Subcutaneous abdominal adipose tissue (tissue), 5 donors: ENCODE measurements around the gene UGT1A10.

Experiments used
- H3K27ac ChIP-seq: one replicate; pipeline ENCODE4 v1.7.0; 2013; ENCODE audit warnings: low read depth, mild to moderate bottlenecking, inconsistent platforms, low read length, moderate library complexity
- H3K27me3 ChIP-seq, 5 donors: one replicate each; pipeline ENCODE4 v1.7.0; 2013; ENCODE audit warnings: low read length in 5 of 5, inconsistent platforms in 1 of 5; ENCODE audit not compliant: control insufficient read depth in 5 of 5, insufficient read depth in 4 of 5
- H3K36me3 ChIP-seq, 5 donors: one replicate each; pipeline ENCODE4 v1.7.0; 2013; ENCODE audit warnings: low read length in 5 of 5; ENCODE audit not compliant: control insufficient read depth in 5 of 5, insufficient read depth in 5 of 5
- H3K4me1 ChIP-seq, 5 donors: one replicate each; pipeline ENCODE4 v1.7.0; 2013; ENCODE audit warnings: low read length in 5 of 5, mild to moderate bottlenecking in 3 of 5, moderate library complexity in 1 of 5; ENCODE audit not compliant: control insufficient read depth in 5 of 5, insufficient read depth in 5 of 5
- H3K4me3 ChIP-seq, 5 donors: one replicate each; pipeline ENCODE4 v1.7.0; 2013; ENCODE audit warnings: low read length in 5 of 5, low read depth in 1 of 5
- H3K9ac ChIP-seq, 5 donors: one replicate each; pipeline ENCODE4 v1.7.0; 2013; ENCODE audit warnings: low read length in 5 of 5, mild to moderate bottlenecking in 4 of 5, moderate library complexity in 3 of 5
- H3K9me3 ChIP-seq, 5 donors: one replicate each; pipeline ENCODE4 v1.7.0; 2013; ENCODE audit warnings: low read length in 5 of 5; ENCODE audit not compliant: control insufficient read depth in 5 of 5
- donor health status: healthy.
- donor health status: healthy.
- donor health status: healthy.
- donor health status: healthy.
- donor health status: healthy.

UGT1A10 gene

DNA sequence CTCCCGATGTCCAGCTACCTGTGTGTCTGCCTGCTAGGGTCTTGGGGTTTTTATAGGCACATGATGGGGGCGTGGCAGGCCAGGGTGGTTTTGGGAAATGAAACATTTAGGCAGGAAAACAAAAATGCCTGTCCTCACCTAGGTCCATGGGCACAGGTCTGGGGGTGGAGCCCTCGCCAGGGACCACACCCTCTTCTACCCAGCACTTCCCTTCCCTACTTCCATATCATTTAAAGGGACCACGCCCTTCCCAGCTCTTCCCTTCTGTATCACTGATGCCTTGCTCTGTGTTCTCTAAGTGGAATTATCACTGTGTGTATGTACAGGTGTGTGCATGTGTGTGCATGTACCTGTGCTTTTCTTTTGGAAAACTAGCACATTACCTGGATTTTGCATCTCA is 130.2 kb downstream of the UGT1A10 start:
- H3K4me3 ChIP-seq, result no peak overlapping the region
- no peaks in the 10 kb centered on the region for H3K9me3 ChIP-seq
- no peak overlapping the region for H3K9ac ChIP-seq
- peaks cover 0 to 8% (median 3%) of the 10 kb centered on the region in 5 donors for H3K27me3 ChIP-seq
- no peaks in the 10 kb centered on the region for H3K36me3 ChIP-seq
- no peak overlapping the region for H3K27ac ChIP-seq
- no peaks in the 10 kb centered on the region for H3K4me1 ChIP-seq

DNA sequence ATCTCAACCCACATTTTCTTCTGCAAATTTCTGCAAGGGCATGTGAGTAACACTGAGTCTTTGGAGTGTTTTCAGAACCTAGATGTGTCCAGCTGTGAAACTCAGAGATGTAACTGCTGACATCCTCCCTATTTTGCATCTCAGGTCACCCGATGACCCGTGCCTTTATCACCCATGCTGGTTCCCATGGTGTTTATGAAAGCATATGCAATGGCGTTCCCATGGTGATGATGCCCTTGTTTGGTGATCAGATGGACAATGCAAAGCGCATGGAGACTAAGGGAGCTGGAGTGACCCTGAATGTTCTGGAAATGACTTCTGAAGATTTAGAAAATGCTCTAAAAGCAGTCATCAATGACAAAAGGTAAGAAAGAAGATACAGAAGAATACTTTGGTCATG is 131.8 kb downstream of the UGT1A10 start:
- Histone ChIP-seq H3K9me3 (no peaks in the 10 kb centered on the region), H3K4me1 (no peaks in the 10 kb centered on the region), H3K27me3 (peaks cover 0 to 8% (median 3%) of the 10 kb centered on the region in 5 donors), H3K9ac (no peak overlapping the region), H3K36me3 (no peaks in the 10 kb centered on the region), H3K27ac (no peak overlapping the region), H3K4me3 (no peak overlapping the region)

DNA sequence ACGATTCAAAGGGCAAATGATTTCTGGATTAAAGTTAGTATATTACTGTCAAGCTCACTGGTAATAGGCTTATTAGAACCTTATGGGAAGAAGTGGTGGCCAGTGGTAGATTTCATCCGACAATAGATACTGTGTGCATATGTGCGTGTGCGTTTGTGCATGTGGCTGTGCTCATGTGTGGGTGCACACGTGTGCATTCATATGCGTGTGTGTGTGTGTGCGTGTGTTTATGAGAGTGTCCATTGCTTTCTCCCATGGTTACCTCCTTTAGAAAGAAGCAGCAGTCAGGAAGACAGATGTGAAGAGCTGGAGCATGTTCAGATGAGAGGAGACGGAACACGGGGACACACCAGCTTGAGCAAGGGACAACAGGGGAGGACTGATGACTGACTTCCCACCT is 133.0 kb downstream of the UGT1A10 start:
- Histone ChIP-seq H3K9me3 (no peaks in the 10 kb centered on the region), H3K9ac (no peak overlapping the region)

DNA sequence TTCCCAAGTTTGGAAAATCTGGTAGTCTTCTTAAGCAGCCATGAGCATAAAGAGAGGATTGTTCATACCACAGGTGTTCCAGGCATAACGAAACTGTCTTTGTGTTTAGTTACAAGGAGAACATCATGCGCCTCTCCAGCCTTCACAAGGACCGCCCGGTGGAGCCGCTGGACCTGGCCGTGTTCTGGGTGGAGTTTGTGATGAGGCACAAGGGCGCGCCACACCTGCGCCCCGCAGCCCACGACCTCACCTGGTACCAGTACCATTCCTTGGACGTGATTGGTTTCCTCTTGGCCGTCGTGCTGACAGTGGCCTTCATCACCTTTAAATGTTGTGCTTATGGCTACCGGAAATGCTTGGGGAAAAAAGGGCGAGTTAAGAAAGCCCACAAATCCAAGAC is 135.9 kb downstream of the UGT1A10 start:
- Histone ChIP-seq H3K27ac (no peak overlapping the region), H3K4me1 (no peaks in the 10 kb centered on the region), H3K9me3 (peaks cover 3 to 9% (median 5%) of the 10 kb centered on the region in 5 donors), H3K27me3 (peaks cover 0 to 4% (median 3%) of the 10 kb centered on the region in 5 donors), H3K9ac (no peak overlapping the region), H3K4me3 (no peak overlapping the region), H3K36me3 (no peaks in the 10 kb centered on the region)

More for the DNA sequence above, 133.0 kb downstream of the UGT1A10 start:
- H3K4me1 ChIP-seq, result no peaks in the 10 kb centered on the region
- no peak overlapping the region for H3K27ac ChIP-seq
- H3K36me3 ChIP-seq, result no peaks in the 10 kb centered on the region
- peaks cover 0 to 8% (median 3%) of the 10 kb centered on the region in 5 donors for H3K27me3 ChIP-seq
- no peak overlapping the region for H3K4me3 ChIP-seq

DNA sequence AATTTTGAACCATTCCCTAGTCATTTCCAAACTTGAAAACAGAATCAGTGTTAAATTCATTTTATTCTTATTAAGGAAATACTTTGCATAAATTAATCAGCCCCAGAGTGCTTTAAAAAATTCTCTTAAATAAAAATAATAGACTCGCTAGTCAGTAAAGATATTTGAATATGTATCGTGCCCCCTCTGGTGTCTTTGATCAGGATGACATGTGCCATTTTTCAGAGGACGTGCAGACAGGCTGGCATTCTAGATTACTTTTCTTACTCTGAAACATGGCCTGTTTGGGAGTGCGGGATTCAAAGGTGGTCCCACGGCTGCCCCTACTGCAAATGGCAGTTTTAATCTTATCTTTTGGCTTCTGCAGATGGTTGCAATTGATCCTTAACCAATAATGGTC is 136.3 kb downstream of the UGT1A10 start:
- Histone ChIP-seq H3K27ac (no peak overlapping the region), H3K4me3 (no peak overlapping the region), H3K27me3 (peaks cover 0 to 4% (median 3%) of the 10 kb centered on the region in 5 donors), H3K36me3 (no peaks in the 10 kb centered on the region), H3K4me1 (no peaks in the 10 kb centered on the region), H3K9me3 (peaks cover 5 to 10% (median 8%) of the 10 kb centered on the region in 5 donors), H3K9ac (no peak overlapping the region)

DNA sequence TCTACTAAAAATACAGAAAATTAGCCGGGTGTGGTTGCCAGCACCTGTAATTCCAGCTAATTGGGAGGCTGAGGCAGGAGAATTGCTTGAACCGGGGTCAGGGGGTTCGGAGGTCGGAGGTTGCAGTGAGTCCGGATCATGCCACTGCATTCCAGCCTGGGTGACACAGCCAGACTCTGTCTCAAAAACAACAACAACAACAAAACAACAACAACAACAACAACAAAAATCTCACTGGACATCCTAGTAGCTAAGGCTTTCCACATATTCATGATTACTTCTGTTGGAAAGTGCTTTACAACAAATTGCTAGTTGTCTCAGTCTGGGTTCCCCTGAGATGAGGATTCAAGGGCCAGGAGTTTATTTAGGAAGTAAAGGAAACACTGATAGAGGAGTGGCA is 137.6 kb downstream of the UGT1A10 start:
- Histone ChIP-seq H3K27ac (no peak overlapping the region), H3K4me1 (no peaks in the 10 kb centered on the region), H3K27me3 (peaks cover 0 to 4% (median 2%) of the 10 kb centered on the region in 5 donors), H3K36me3 (no peaks in the 10 kb centered on the region), H3K4me3 (no peak overlapping the region), H3K9ac (no peak overlapping the region), H3K9me3 (peaks cover 5 to 12% (median 8%) of the 10 kb centered on the region in 5 donors)

DNA sequence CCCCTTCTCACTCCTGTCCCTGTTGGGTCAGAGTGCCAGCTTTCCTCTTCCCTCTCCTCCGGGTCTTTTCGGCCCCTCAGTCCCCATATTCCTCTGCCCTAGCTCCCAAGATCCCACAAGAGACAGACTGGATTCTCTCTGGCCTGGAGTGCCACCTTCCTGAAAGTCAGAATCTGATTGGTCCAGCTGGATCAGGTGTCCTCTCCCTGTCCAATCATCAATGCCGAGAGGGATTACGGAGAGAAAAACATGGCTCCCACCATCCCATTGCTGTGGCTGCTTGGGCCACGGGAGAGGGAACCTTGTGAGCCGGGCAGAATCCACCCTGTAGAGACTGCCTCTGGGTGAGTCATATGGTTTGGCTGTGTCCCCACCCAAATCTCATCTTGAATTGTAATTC is 139.2 kb downstream of the UGT1A10 start:
- Histone ChIP-seq H3K27ac (no peak overlapping the region), H3K36me3 (no peaks in the 10 kb centered on the region), H3K27me3 (peaks cover 0 to 2% (median 0%) of the 10 kb centered on the region in 5 donors), H3K4me3 (no peak overlapping the region), H3K4me1 (no peaks in the 10 kb centered on the region), H3K9me3 (peaks cover 5 to 13% (median 8%) of the 10 kb centered on the region in 5 donors), H3K9ac (no peak overlapping the region)

DNA sequence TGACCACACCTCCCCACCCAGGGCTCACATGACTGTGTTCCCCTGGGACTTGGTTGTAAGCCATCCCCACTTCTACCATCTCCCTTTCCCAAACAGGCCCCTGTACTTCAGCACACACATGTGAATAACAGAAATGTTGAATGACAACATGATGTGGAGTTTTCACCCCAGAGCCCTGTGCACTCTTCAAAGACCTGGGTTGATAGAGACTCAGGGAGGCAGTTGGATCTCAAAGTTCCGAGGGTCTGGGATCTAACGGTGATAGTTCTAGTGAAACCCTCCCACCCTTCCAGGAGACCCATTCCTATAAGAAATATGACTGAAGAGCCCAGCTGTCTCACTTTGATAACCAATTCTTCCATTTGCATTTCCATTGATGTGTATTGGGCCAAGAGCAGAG is 141.8 kb downstream of the UGT1A10 start, which contains the start of gene MROH2A:
TSS of gene MROH2A (plus strand) at position 301 of the 400 bp plus-strand sequence. CDS start 1,029 bp downstream, outside the sequence.
- H3K36me3 ChIP-seq, result no peaks in the 10 kb centered on the region
- no peaks in the 10 kb centered on the region for H3K4me1 ChIP-seq
- no peak within 1 kb of the TSS for H3K9ac ChIP-seq
- H3K27ac ChIP-seq, result no peak within 1 kb of the TSS
- H3K27me3 ChIP-seq, result no peaks in the 10 kb centered on the region
- no peak within 1 kb of the TSS for H3K4me3 ChIP-seq
- peaks cover 5 to 13% (median 8%) of the 10 kb centered on the region in 5 donors for H3K9me3 ChIP-seq

DNA sequence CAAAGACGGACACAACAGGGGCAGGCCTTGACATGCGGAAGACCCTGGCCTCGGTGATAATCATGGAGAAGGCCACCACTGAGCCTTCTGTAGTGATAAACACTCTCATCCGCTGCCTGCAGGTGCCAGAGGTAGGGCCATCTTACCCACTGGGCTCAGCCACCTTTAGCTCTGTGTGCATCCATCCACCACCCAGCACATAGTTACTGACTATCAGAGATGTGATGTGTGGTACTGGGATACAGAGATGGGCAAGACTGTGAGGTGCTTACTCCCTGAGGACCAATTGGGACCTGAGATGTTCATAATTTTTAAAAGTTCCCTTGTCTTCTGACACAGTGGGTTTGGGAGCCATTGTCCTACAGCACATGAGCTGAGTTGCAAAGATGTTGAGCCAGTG is 143.5 kb downstream of the UGT1A10 start:
- Histone ChIP-seq H3K9me3 (peaks cover 5 to 13% (median 8%) of the 10 kb centered on the region in 5 donors), H3K27ac (no peak overlapping the region), H3K27me3 (no peaks in the 10 kb centered on the region), H3K4me3 (no peak overlapping the region), H3K9ac (no peak overlapping the region), H3K4me1 (no peaks in the 10 kb centered on the region), H3K36me3 (no peaks in the 10 kb centered on the region)

DNA sequence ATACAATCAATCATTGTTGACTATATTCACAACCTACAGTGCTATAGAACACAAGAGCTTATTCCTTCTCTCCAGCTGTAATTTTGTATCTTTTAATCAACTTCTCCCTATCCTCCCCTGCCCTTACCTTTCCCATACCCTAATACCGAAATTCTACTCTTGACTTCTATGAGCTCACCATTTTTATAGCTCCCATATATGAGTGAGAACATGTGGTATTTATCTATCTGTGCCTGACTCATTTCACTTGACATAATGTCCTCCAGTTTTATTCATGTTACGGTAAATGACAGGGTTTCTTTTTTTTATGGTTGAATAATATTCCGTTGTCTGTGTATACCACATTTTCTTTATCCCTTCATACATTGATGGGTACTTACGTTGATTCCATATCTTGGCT is 144.5 kb downstream of the UGT1A10 start:
- H3K9me3 ChIP-seq, result peaks cover 5 to 9% (median 8%) of the 10 kb centered on the region in 5 donors
- no peak overlapping the region for H3K4me3 ChIP-seq
- no peak overlapping the region for H3K27ac ChIP-seq
- no peaks in the 10 kb centered on the region for H3K27me3 ChIP-seq
- H3K36me3 ChIP-seq, result no peaks in the 10 kb centered on the region
- no peak overlapping the region for H3K9ac ChIP-seq
- H3K4me1 ChIP-seq, result no peaks in the 10 kb centered on the region
